Measurements from ENCODE around the gene ATXN7L1.
"Not testable (repeated sequence)": the region's sequence is repeated elsewhere in the genome, so short reads cannot be mapped to it uniquely, and the experiment has no call there.

ATXN7L1 gene

DNA sequence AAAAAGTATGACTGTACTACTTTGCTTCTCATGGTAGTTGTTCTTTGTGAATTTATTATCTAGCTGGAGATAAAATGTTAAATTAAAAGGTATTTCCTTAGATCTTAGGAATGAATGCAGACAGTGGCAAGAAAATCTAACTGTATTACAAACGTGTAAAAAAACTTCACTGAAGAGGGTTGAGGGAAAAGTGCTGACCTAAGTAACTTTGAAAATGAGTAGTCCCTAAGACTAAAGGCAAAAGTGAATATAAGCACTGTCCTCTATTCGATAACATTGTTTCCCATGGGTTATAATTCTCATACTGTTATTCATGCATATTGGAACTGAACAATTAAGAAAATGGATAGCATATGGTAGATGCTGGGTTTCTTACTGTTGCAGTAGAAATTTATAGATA, 148.4 kb downstream of the ATXN7L1 start:
- no peak for DNase-seq

DNA sequence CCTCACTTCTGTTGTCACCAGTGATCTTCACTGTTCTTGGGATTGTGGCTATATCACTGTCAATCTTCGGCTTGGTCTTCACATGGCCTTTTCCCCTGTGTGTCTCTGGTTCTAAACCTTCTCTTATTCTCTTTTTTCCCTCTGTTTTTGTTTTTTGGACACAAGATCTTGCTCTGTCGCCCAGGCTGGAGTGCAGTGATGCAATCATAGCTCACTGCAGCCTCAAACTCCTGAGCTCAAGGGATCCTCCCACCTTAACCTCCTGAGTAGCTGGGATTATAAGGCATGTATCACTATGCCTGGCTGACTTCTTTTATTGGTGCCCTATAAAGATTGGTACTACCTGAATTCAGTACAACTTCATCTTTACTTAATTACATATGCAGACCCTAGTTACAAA, 151.7 kb downstream of the ATXN7L1 start:
- DNase-seq, result no peak

DNA sequence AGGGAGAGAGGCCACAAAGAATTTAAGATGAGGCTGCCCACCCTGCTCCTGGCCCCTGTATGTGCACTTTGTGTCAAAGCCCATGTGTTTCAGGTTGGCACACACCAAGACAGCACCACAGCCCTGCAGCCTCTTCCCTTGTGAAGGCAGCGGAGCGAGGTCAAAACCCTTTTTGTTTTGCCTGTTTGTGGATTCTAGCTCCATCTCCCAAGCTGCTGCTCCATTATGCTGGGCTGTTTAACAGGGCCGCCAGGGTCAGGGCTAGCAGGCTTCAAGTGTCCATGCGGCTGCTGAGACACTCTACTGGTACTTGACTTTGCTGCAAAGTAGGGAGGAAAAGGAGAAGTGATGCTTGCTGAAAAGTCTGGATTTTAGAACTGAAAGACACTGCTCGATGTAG, 152.8 kb downstream of the ATXN7L1 start:
- DNase-seq, result no peak

DNA sequence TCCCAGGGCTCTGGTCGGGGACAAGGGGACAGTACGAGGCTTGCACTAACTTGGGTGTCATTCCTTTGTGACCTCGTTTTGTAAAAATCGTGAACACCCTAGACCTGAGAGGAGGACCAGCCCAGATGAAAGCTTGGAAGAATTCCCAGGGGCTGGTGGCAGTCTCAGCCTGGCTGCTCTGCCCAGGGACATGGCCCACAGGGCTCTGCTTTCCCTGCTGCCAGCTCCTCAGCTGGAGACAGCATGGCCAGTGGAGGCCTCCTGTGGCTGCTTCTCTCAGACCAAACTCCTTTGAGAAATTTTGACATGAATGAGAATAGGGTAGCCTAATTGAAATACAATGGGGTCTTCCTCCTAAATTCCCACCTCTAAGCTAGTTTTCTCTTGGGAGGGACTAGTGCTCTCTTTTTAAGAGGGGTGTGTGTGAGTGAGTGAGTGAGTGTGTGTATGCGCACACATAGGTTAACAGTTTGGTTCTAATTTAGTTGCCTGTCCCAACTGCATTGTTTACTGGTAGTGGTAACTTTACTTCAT, 154.8 kb downstream of the ATXN7L1 start:
- DNase-seq, result no peak

DNA sequence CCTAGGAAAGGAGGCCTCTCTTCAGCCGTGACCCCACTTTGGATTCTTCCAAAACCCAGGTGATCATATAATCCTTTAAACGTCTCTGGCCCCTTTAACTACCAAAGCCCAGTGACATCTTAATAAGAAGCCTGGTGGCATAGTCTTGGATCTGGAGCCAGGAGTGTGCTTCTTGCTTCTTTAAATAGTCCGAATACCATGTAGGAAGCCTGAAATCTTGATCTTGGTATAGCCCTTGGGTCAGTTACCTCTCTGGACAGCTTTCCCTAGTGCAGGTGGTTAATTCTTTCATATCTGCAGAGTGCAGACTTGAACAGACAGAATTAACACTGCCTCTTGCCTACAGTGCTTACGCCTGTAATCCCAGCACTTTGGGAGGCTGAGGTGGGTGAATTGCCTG, 156.5 kb downstream of the ATXN7L1 start:
- DNase-seq, result no peak

DNA sequence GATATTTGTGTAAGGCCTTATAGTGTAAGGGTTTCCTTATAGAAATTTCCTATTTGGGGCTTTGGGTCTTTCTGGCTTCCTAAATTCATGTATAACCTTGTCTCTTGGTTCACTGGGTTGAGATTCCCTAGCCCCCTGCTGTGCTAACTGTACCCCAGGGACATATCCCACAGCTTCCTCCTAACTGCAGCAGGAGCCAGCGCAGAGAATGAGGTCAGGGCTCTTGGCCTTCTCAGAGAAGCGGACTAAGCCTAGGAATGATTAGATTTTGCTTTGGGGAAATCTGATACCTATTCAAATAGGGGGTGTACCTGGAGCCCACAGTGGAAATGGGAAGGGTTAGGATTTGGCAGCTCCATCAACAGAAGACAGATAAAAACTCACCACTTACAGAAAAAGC, 157.0 kb downstream of the ATXN7L1 start:
- DNase-seq, result no peak

DNA sequence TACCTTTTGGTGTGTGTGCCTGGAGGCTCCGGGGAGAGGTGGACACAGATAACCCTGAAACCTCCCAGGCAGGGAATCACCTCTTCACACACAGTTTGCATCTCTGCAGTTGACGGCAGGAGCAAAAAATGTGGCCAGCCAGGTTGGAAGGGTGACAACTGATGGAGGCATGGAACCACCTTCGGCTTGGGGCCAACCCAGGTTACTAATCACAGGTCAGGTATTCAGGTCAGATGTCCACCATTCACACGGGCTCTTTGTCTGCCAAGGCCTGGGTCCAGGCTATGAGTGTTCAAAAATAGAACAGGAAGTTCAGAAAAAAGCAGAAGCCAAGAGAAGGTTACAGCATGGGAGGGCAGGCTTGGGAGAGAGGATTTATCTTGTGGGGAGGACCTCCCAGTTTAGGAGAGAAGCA, 157.9 kb downstream of the ATXN7L1 start:
- no peak for DNase-seq

DNA sequence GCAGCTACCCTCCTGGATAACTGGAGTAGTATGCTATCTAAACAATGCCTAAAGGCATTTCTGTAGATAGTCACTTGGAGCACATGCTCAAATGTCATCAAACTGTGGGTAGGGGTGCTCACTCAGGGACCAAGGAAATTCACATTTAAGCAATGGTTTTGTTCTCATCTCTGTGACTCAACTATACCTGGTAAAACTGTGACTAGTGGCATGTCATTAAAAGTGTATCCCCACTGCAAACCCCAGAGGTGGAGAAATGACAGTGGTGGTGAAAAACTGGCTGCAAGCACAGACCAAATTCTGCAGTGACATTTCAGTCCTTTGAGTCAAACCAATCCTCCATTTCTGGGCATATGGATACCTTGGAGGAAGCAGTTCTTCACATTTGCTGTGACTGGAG, 160.9 kb downstream of the ATXN7L1 start:
- no peak for DNase-seq

DNA sequence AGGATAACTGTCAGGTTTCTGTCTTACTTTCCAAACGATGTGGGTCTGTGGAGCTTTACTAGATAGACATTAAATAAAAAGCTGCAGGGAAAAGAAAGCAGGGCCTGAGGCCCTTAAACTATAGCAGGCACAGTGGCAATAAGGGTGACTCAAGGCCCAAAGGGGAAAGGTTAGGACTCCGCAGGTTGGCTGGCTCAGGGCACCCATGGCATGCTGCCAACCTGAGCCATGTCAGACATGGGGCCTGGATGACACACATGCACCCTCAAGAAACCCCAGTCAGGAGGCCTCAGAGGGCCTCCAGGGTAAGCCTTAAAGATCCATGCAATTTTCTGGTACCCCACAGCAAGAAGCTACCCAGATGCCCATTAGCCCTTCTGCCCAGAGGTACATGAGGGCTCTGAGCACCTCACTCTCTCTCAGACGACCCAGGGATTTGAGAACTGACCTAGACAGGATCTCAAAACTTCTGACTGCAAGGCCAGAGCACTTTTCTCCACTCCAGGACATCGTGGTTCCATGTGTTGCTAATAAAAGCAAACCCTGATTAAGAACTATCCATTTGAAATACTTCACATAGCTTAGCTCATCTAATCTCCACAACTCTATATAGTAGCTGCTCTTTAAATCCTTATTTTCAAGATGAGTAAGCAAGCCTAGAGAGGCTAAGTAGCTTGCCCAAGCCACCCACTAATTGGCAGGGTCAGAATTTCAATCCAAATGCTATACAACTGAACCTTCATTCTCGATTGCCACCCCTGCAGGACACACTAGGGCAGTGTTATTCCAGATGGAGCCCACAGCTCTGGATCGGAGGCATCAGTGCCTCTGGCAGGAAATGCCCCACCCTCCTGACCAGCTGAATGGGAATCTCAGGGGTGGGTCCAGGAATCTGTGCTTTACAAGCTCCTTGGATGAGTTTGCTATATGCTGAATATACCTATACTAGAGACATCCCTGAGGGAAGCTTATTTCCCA, 162.6 kb downstream of the ATXN7L1 start:
- DNase-seq, result no peak

DNA sequence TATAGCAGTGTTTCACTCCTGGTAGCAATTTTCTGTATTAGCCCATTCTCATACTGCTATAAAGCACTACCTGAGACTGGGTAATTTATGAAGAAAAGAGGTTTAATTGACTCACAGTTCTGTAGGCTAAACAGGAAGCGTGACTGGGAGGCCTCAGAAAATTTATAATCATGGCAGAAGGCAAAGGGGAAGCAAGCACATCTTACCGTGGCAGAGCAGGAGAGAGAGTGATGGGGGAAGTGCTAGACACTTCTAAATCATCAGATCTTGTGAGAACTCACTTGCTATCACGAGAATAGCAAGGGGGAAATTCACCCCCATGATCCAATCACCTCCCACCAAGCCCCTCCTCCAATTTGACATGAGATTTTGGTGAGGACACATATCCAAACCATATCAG, 163.5 kb downstream of the ATXN7L1 start:
- DNase-seq, result no peak

DNA sequence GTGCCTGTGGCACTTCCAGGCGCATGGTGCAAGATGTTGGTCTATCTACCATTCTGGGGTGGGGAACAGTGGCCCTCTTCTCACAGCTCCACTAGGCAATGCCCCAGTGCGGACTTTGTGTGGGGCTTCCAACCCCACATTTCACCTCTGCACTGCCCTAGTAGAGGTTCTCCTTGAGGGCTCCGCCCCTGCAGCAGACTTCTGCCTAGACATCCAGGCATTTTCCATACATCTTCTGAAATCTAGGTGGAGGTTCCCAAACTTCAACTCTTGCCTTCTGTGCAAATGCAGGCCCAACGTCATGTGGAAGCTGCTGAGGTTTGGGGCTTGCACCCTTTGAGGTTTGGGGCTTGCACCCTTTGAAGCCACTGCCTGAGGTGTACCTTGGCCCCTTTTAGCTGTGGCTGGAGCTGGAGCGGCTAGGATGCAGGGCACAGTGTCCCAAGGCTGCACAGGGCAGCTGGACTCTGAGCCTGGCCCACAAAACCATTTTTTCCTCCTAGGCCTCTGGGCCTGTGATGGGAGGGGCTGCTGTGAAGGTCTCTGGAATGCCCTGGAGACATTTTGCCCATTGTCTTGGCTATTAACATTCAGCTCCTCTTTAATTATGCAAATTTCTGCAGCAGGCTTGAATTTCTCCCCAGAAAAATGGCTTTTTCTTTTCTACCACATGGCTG, 164.5 kb downstream of the ATXN7L1 start:
- DNase-seq, result no peak

DNA sequence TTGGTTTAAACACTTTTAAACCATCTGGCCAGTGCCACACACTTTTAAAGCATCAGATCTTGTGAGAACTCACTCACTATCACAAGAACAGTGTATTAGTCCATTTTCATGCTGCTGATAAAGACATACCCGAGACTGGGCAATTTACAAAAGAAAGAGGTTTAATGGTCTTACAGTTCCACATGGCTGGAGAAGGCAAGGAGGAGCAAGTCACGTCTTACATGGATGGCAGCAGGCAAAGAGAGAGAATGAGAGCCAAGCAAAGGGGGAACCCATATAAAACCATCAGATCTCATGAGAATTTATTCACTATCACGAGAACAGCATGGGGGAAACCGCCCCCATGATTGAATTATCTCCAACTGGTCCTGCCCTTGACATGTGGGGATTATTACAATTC, 165.7 kb downstream of the ATXN7L1 start:
- not testable (repeated sequence) for DNase-seq

DNA sequence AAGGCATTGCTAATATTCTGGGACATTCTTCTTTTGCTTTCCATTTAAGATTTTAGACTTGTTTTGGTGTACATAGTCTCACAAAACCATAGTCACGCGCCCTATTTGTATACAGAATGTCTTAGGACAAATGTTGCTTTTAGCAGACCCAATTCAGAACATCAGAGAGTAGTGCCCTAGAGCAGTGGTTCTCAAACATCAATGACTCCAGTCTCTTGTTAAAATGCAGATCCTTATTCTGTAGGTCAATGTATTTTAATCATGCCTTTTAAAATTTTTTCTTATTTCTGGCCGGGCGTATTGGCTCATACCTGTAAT, 167.7 kb downstream of the ATXN7L1 start:
- no peak for DNase-seq

DNA sequence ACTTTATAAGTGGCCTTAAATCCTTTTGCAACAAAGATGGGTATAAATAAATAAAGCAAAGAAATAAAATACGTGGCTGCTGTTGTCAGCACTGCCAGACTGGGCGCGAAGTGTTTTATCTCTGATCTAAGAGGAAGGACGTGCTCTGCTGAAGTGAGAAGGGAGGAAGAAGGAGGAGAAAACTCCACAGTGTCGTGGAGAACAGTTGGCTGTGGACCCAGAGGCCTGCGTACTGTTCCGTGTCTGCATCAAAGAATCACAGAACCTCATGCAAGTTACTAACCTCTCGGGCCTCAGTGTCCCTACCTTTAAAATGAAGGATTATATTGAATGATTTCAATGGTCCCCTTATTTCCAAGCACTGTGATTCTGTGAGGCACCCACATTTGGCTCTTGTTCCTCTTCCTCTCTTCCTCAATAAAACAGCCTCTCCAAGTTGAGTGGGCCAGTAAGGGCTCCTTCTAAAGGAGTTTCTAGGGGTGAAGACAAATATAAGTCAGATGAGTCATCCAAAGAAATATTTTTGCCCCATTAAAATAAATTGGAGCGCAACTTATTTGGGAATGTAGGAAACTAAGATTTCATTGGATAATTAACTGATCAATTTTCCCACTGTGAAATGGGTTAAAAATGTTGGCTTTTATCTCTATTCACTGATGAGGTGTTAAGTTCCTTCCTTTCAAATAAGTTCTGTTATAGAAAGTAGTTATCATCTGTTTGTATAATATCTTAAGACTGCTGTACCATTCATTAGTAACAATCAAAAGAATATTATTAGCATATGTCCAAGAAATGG, 168.2 kb downstream of the ATXN7L1 start:
- no peak for DNase-seq

DNA sequence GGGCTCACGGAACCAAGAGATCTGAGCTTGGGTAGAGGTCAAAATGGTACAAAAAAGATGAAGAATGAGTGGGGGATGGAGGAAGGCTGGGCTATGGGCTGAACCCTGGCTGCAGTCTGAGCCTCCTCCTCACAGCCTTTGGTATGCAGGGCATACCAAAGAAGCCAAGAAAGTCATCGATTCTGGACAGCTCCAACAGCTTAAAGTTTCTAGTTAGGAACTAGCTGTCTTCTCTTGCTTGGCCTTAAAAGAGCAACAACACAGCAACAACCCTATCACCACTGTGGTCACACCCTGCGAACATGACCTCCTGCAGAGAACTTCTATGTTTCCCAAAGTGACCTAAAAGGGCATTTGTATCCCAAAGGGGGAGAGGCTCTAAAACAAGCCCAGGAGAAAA, 169.0 kb downstream of the ATXN7L1 start:
- no peak for DNase-seq

DNA sequence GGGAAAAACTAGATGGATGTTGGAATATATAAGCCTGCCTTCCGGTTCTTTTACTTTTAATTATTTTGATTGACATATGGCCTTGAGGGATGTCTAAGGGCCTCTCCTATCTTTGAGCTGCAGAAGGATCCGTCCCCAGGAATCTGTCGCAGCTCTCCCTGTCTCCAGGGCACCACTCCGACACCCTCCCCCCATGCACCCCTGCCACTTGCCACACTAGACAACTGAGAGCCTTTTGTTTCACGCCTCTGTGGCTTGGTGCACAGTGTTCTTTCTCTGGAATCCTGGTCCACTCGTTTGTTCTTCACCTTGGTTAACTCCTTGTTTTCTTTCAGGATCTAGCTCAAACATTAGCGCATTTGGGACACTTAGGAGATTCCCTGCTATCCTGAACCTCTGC, 171.0 kb downstream of the ATXN7L1 start:
- DNase-seq, result no peak

DNA sequence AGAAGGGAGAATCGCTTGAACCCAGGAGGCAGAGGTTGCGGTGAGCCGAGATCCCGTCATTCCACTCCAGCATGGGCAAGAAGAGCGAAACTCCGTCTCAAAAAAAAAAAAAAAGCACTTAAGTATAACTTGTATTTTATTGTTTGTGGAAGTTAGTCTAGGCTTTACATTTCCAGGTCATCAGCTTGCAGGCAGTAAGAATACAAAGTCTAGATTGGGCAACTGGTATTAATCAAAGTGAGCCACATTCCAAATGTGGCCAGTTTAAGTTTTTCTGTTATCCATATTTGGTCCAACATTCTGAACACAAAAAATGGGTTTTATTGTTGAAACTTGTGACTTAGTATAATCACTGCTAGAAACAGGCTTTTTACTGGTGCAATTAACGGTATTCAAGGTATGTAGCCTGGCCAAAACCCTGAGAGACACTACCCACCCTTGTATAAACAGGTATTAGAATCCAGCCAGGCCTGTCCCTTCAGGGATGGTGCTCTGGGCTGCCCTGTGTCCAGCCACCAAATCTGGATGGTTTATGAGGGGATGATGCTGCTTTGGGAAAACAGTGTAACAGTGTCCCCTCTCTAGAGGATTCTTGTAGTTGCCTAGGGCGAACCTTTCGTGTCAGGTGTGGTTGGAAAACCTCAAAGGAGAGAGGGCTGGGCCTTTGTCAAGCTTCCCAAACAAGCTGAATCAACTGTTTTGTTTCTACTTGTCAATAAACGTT, 173.0 kb downstream of the ATXN7L1 start:
- DNase-seq, result no peak

DNA sequence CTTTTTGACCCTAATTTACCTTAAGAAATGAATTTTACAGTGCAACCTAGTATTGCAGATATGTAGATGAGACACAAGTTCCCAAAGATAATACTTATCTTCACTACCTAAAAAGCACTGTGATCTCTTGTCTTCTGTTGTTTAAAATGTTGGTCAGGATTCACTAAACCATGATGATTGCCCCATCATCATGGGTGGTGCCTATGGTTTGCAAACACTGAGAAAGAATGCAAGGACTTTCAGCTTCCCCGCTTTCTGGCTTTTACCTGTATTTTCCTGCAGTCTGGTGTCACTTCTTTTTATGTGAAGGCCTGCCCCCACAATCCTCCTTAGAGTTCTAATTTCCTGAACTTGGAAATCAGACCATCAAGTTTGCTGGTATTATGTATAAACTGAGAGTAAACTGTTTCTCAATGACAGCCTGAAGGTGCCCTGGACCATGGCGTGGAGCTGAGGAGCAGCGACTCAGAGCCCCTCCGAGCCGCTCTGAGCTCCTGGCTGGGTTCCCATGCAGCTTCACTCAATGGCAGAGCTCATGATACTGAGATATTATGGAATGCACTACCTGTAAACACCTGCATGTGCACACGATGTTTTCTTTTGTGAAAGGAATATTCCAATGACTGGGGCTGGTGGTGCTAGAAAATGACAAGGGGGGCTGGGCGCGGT, 176.7 kb downstream of the ATXN7L1 start:
- DNase-seq, result no peak

DNA sequence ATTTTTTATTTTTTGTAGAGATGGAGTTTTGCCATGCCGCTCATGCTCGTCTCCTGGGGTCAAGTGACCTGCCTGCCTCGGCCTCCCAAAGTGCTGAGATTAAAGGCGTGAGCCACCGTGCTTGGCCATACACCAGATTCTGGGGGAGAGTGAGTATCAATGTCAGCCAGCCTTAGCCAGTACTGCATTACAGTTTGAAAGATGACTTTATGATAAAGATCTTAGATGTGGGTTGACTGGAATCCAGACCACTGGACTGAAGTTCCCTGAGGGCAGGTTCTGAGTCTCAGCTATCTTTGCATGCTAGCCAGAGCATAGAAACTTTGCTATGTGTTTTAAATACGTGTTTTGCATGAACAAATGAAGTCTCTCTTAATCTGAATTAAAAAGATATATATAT, 177.9 kb downstream of the ATXN7L1 start:
- no peak for DNase-seq

DNA sequence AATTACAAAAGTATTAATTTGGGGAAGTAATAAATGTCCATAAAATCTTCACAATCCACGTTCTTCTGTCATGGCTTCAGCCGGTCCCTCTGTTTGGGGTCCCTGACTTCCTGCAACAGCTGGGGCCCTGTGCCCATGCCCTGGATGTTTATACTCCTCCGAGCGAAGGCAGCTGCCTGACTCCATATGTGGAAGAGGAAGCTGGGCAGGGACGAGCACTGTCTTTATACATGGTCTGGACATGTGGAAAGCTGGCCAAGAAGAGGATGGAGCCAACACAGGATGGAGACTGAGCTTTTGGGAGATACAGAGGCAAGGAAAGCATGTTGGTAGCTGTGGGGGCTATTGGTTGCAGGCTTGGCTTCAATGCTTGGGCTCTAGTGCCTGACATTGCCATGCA, 178.6 kb downstream of the ATXN7L1 start:
- DNase-seq, result no peak

DNA sequence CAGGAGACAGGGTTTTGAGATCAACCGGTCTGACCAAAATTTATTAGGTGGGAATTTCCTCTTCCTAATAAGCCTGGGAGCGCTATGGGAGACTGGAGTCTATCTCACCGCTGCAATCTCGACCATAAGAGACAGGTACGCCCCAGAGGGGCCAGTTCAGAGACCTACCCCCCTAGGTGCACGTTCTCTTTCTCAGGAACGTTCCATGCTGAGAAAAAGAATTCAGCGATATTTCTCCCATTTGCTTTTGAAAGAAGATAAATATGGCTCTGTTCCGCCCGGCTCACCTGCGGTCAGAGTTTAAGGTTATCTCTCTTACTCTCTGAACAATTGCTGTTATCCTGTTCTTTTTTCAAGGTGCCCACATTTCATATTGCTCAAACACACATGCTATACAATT, 179.2 kb downstream of the ATXN7L1 start:
- not testable (repeated sequence) for DNase-seq

DNA sequence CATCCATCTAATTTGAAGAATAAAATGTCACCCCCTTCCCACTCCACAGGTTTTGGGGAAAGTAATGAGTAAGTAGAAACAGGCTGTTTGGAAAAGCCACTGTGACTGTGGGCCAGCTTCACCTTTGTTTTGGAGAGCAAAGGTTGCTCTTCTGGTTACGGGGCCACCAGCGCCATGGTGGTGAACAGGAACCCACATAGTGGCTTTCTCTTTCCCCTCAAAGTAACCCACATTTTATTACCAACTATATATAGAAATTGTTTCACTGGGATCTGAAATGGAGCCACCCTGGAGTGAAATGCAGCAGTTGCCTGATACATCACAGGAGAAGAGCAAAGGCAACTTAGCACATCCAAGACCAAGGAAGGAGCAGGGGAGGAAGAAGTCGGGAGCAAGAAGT, 182.8 kb downstream of the ATXN7L1 start:
- DNase-seq, result no peak
